Activated CD8-positive, alpha-beta memory T cell treated with anti-CD3 and anti-CD28 coated beads, Interleukin-2, amount 10 ng/mL, durations not matched to agents 7 days and 5 days (primary cell): ENCODE results near the gene DRAP1. TPM values are rescaled to one million over a fixed set of nuclear protein-coding genes. Genes with fewer than 3 reads are reported as not detected.
A peak's percentile ranks its signal among the peaks of the same experiment; 100 is the strongest.
"Not testable (repeated sequence)": the region's sequence is repeated elsewhere in the genome, so short reads cannot be mapped to it uniquely, and the experiment has no call there.

Source experiments
- ATAC-seq: fragments of 150-1000 bp; cut with Tn5 transposase; one replicate; pipeline ENCODE4 v1.10.0; 2021; ENCODE audit warnings: moderate library complexity
- CTCF ChIA-PET: fragments of 350-600 bp; sonication (Branson Sonifier 250); formaldehyde crosslinking; loops from one replicate; lab custom pipeline; 2021; ENCODE audit warnings: antibody characterized with exemption; lab: Charles Lee
- DNase-seq: peaks from one replicate; pipeline ENCODE4 v3.0.0-alpha.2; 2020
- H3K27ac Mint-ChIP-seq: one replicate; pipeline ENCODE4 v1.8.0; 2021; ENCODE audit warnings: mild to moderate bottlenecking, mixed read lengths
- H3K27me3 Mint-ChIP-seq: one replicate; pipeline ENCODE4 v1.8.0; 2021; ENCODE audit warnings: mixed read lengths
- H3K36me3 Mint-ChIP-seq: one replicate; pipeline ENCODE4 v1.8.0; 2021; ENCODE audit warnings: mild to moderate bottlenecking, mixed read lengths
- H3K4me1 Mint-ChIP-seq: one replicate; pipeline ENCODE4 v1.8.0; 2021; ENCODE audit warnings: mixed read lengths
- H3K4me3 Mint-ChIP-seq: one replicate; pipeline ENCODE4 v1.8.0; 2021; ENCODE audit warnings: mild to moderate bottlenecking, moderate library complexity, mixed read lengths
- H3K9me3 Mint-ChIP-seq: one replicate; pipeline ENCODE4 v1.8.0; 2022; ENCODE audit warnings: low read depth, mixed read lengths
- total RNA-seq, 2 experiments: library from RNA; stranded (reverse); gene quantifications; one replicate each; pipeline ENCODE4 v1.2.3, GENCODE V29; 2021

The DRAP1 gene
- total RNA-seq, 2 experiments from 2014 or later: 192 to 254 TPM

DNA sequence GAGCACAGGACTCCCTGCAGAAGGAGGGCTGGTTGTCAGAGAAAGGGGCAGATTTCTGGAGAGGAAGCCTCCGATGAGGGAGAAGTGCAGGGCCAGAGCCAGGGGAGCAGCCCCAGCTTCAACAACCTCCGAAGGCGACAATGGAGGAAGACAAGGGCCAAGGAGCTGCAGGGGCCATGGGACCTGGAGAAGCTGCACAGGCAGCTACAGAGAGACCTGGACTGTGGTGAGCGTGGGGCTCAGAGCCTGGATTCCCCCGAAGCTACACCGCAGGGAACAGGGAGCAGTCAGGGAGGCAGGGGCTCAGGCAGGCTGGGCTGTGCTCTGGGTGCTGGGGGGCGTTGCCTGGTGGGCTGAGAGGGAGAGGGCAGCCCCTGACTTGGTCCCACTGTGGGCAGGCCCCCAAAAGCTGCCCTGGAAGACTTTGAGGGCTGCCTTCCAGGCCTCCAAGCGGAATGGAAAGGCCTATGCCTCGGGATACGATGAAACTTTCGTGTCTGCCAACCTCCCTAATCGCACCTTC is 28.4 kb downstream of the DRAP1 start:
- CTCF ChIA-PET: interaction anchor here (1.2 kb wide), 2 partner anchors 11 to 47 kb away, joined by 3 read pairs; partner anchors contain the start of gene FOSL1
- Mint-ChIP-seq H3K36me3 (no peaks in the 10 kb centered on the region), H3K27me3 (peaks cover 4% of the 10 kb centered on the region), H3K4me1 (no peaks in the 10 kb centered on the region), H3K9me3 (no peaks in the 10 kb centered on the region), H3K4me3 (no peak overlapping the region), H3K27ac (no peak overlapping the region)
- ATAC-seq: no peak
- no peak for DNase-seq

DNA sequence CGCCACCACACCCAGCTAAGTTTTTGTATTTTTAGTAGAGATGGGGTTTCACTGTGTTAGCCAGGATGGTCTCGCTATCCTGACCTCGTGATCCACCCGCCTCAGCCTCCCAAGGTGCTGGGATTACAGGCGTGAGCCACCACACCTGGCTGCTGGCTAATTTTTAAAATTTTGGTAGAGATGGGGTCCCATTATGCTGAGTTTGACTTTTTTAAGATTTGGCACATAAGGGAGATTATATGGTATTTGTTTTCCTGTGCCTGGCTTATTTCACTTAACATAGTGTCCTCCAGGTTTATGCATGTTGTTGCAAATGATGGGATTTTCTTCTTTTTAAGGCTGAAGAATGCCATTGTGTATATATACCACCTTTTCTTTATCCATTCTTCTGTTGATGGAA is 31.5 kb downstream of the DRAP1 start:
- CTCF ChIA-PET: interaction anchor here (2.3 kb wide), 1 partner anchor 66 kb away, joined by 7 read pairs; no protein-coding TSS in a partner anchor
- not testable (repeated sequence) for H3K9me3 Mint-ChIP-seq, H3K27me3 Mint-ChIP-seq, H3K27ac Mint-ChIP-seq, H3K4me3 Mint-ChIP-seq, H3K36me3 Mint-ChIP-seq, H3K4me1 Mint-ChIP-seq, ATAC-seq, DNase-seq

DNA sequence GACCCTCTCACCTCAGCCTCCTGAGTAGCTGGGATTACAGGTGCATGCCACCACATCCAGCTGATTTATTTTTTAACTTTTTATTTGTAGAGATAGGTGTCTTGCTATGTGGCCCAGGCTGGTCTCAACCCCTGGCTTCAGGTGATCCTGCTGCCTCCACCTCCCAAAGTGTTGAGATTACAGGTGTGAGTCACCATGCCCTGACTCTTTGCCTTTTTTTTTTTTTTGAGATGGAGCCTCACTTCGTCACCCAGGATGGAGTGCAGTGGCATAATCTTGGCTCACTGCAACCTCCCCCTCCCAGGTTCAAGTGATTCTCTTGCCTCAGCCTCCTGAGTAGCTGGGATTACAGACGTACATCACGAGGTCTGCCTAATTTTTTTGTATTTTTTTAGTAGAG is 32.4 kb downstream of the DRAP1 start:
- not testable (repeated sequence) for H3K27me3 Mint-ChIP-seq, H3K4me3 Mint-ChIP-seq, DNase-seq, H3K4me1 Mint-ChIP-seq, H3K27ac Mint-ChIP-seq, H3K36me3 Mint-ChIP-seq, H3K9me3 Mint-ChIP-seq, ATAC-seq
- CTCF ChIA-PET: interaction anchor here (0.8 to 2.3 kb wide), 3 partner anchors 16 to 67 kb away, joined by 3 to 7 read pairs (median 3); partner anchors contain the start of gene FIBP

DNA sequence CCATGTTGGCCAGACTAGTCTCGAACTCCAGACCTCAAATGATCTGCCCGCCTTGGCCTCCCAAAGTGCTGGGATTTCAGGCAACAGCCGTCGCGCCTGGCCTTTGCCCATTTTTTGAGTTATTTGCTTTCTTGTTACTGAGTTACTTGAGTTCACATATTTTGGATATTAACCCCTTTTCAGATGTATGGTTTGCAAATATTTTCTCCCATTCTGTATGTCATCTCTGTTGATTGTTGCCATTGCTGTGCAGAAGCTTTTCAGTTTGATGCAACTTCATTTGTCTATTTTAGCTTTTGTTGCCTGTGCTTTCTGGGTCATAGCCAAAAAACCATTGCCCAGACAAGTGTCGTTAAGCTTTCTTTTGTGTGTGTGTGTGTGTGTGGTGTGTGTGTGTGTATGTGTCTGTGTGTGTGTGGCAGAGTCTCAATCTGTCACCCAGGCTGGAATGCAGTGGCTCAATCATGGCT is 32.9 kb downstream of the DRAP1 start:
- no peak for ATAC-seq
- no peak overlapping the region for H3K27ac Mint-ChIP-seq
- H3K27me3 Mint-ChIP-seq: peaks cover 4% of the 10 kb centered on the region
- H3K4me1 Mint-ChIP-seq: peaks cover 9% of the 10 kb centered on the region
- no peak for DNase-seq
- CTCF ChIA-PET: interaction anchor here (1.2 to 2.3 kb wide), 3 partner anchors 16 to 67 kb away, joined by 3 to 7 read pairs (median 3); partner anchors contain the start of gene FIBP
- no peaks in the 10 kb centered on the region for H3K9me3 Mint-ChIP-seq
- H3K4me3 Mint-ChIP-seq: no peak overlapping the region
- no peaks in the 10 kb centered on the region for H3K36me3 Mint-ChIP-seq

DNA sequence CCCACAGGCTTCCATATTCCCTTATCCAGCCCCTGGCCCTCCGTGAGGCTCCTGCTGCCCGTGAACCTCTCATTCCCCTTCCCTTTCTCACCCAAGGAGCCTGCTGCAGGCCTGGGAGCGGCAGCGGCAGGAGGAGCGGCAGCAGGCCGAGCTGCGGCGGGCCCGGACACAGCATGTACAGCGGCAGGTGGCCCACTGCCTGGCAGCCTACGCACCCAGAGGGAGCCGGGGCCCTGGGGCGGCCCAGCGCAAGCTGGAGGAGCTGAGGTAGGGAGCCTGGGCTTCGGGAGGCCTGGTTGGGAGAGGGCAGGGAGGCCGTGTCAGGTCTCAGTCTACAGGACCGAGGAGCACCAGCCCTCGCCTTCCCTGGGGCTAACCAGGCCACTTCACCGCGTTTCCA is 34.2 kb downstream of the DRAP1 start:
- Mint-ChIP-seq H3K4me1 (peaks cover 16% of the 10 kb centered on the region), H3K4me3 (no peak overlapping the region), H3K36me3 (no peaks in the 10 kb centered on the region), H3K9me3 (no peaks in the 10 kb centered on the region), H3K27ac (no peak overlapping the region), H3K27me3 (peaks cover 4% of the 10 kb centered on the region)
- no peak for DNase-seq
- CTCF ChIA-PET: interaction anchor here (0.7 kb wide), 1 partner anchor 144 kb away, joined by 3 read pairs; no protein-coding TSS in a partner anchor
- ATAC-seq: no peak

DNA sequence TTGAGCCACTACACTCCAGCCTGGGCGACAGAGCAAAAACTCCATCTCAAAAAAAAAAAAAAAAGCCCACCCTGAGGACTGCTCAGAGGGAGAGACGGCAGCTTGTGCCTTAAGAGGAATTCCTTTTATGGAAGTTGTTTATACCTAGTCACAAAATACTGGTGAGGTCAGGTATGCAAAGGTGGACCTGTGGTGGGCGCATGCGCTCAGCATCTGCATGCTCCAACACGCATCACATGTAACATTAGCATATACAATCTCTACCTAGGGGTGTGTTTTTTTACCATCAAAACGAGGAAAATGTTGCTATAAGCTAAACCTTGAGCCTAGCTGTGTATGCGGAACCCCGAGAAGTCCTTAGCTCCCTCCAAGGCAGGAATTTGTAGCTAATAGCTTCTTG is 35.5 kb downstream of the DRAP1 start:
- ATAC-seq: no peak
- H3K36me3 Mint-ChIP-seq: no peaks in the 10 kb centered on the region
- peaks cover 16% of the 10 kb centered on the region for H3K4me1 Mint-ChIP-seq
- CTCF ChIA-PET: interaction anchor here (0.7 to 2.9 kb wide), 4 partner anchors 10 to 114 kb away, joined by 3 to 10 read pairs (median 4); no protein-coding TSS in a partner anchor
- H3K27me3 Mint-ChIP-seq: peaks cover 4% of the 10 kb centered on the region
- no peak overlapping the region for H3K4me3 Mint-ChIP-seq
- no peaks in the 10 kb centered on the region for H3K9me3 Mint-ChIP-seq
- no peak for DNase-seq
- H3K27ac Mint-ChIP-seq: no peak overlapping the region

DNA sequence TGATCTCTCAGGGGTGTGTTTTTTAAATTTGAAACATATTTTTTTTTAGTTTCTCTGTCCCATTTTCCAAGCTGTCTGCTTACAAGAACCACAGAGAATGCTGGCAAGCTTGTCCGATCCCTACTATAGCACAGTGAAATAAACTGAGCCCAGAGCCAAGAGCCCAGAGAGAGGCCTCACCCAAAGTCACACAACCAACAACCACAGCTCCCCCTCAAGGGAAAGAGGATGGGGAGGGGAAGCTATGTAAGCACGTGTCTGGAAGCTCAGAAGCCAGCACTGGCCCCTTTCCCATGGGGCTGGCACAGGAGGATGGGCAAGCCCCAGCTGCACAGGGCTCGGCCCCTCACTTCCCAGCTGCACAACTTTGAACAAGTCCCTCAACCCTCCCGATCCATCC is 39.1 kb downstream of the DRAP1 start:
- no peak overlapping the region for H3K27ac Mint-ChIP-seq
- no peak for ATAC-seq
- CTCF ChIA-PET: interaction anchor here (1.0 to 2.3 kb wide), 4 partner anchors 12 to 74 kb away, joined by 3 to 8 read pairs (median 6); partner anchors contain the start of gene FIBP
- peaks cover 5% of the 10 kb centered on the region for H3K36me3 Mint-ChIP-seq
- no peak for DNase-seq
- no peak overlapping the region for H3K4me3 Mint-ChIP-seq
- H3K9me3 Mint-ChIP-seq: no peaks in the 10 kb centered on the region
- H3K27me3 Mint-ChIP-seq: no peaks in the 10 kb centered on the region
- peaks cover 35% of the 10 kb centered on the region for H3K4me1 Mint-ChIP-seq

DNA sequence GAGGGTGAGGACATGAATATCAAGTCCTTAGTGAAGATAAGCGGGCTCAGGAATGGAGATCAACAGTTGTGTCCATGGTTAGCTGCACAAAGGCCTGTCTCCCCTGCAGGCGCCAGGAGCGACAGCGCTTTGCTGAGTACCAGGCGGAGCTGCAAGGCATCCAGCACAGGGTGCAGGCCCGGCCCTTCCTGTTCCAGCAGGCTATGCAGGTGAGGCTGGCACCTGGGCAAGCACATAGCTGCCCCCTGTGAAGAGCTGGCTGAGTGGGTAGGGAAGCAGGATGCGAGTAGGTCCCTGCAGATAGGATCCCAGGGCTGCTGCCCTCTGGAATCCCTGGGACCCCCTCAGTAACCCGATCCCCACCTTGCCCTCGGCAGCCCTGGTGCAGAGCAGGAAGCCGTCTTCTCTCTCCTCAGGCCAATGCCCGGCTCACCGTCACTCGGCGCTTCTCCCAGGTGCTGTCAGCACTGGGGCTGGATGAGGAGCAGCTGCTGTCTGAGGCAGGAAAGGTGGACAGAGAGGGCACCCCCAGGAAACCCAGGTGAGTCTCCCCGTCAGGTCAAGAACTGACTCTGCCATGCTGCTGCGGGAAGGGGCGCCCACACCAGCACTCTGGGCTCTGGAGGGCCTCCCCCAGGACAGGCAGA is 39.7 kb downstream of the DRAP1 start:
- ATAC-seq (no peak), DNase-seq (no peak)
- Mint-ChIP-seq H3K4me1 (peaks cover 40% of the 10 kb centered on the region), H3K9me3 (no peaks in the 10 kb centered on the region), H3K27me3 (no peaks in the 10 kb centered on the region), H3K36me3 (peaks cover 5% of the 10 kb centered on the region), H3K4me3 (no peak overlapping the region), H3K27ac (peak overlapping the region; percentile 11)
- CTCF ChIA-PET: interaction anchor here (1.0 to 2.3 kb wide), 4 partner anchors 13 to 74 kb away, joined by 3 to 8 read pairs (median 6); partner anchors contain the start of gene FIBP

DNA sequence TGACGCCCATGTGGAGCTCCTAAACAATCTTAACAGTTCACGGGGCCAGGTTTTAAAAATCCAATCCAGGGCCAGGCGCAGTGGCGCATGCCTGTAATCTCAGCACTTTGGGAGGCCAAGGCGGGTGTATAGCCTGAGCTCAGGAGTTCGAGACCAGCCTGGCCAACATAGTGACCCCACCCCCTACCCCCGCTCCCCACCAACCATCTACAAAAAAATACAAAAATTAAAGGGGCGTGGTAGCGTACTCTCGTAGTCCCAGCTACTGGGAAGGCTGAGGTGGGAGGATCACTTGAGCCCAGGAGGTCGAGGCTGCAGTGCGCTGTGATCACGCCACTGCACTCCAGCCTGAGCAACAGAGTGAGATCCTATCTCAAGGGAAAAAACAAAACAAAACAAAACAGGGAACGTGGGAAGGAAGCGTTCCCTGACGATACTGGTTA is 41.6 kb downstream of the DRAP1 start:
- peak; percentile 3 for ATAC-seq
- H3K4me1 Mint-ChIP-seq: peaks cover 44% of the 10 kb centered on the region
- H3K27ac Mint-ChIP-seq: peak overlapping the region; percentile 97
- no peaks in the 10 kb centered on the region for H3K9me3 Mint-ChIP-seq
- no peak for DNase-seq
- no peaks in the 10 kb centered on the region for H3K27me3 Mint-ChIP-seq
- peaks cover 17% of the 10 kb centered on the region for H3K36me3 Mint-ChIP-seq
- peak overlapping the region; percentile 90 for H3K4me3 Mint-ChIP-seq
- CTCF ChIA-PET: interaction anchor here (0.7 to 3.3 kb wide), 6 partner anchors 23 to 250 kb away, joined by 3 to 23 read pairs (median 6); partner anchors contain the start of genes CCDC85B, FIBP and MUS81

DNA sequence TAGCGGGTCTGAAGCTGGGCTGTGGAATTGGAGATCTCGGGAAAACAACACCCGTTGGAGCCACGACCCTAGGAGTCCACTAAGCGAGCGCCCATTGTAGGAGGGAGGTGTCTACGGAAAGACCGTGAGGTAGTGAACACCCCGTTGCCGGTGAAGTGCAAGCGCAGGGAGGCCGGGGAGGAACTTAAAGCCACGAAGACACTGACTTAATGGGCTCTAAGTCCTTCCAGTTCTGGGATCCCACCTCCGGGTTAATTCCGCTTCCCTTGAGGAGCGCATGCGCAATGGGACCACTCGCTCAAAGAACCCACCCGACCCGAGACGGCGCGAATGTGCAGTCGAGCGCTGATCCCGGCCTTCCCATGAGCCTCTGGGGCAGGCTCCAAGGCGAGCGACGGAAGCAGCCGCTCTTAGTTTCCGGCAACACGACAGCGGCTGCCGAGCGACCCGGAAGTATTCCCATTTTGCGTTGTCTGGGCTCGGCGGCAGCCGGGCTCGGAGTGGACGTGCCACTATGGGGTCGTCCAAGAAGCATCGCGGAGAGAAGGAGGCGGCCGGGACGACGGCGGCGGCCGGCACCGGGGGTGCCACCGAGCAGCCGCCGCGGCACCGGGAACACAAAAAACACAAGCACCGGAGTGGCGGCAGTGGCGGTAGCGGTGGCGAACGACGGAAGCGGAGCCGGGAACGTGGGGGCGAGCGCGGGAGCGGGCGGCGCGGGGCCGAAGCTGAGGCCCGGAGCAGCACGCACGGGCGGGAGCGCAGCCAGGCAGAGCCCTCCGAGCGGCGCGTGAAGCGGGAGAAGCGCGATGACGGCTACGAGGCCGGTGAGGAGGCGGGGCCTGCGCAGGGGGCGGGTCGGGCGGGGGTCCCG is 42.3 kb downstream of the DRAP1 start, which contains the start of gene SART1:
SART1 (plus strand) TSS at position 468 of the 874 bp plus-strand sequence; CDS start at position 515, 47 bp downstream.
- no peaks in the 10 kb centered on the region for H3K9me3 Mint-ChIP-seq
- peaks cover 20% of the 10 kb centered on the region for H3K36me3 Mint-ChIP-seq
- no peaks in the 10 kb centered on the region for H3K27me3 Mint-ChIP-seq
- DNase-seq: peak; percentile 99
- H3K27ac Mint-ChIP-seq: peak within 1 kb of the TSS; percentile 97
- peak; percentile 95 for ATAC-seq
- peak within 1 kb of the TSS; percentile 90 for H3K4me3 Mint-ChIP-seq
- CTCF ChIA-PET: interaction anchor here (0.9 to 3.3 kb wide), 7 partner anchors 27 to 250 kb away, joined by 3 to 23 read pairs (median 4); partner anchors contain the start of genes CCDC85B, FIBP and MUS81
- H3K4me1 Mint-ChIP-seq: peaks cover 41% of the 10 kb centered on the region

DNA sequence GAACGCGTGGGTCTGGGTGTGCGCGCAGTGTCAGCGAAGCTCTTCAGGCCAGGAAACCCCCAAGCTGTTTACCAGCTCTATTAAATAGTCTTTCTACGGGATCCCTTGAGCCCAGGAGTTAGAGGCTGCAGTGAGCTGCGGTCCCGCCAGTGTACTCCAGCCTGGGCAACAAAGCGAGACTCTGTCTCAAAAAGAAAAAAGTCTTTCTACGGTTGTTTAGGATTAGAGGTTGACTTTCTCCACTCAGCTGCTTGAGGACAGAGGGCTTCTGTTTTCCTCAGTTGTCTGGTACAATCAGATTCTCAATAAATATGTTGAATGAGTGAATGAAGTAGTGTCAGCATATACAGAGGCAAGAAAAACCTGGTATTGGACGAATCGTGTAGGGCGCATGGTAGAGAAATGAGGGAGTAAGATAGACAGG is 42.9 kb downstream of the DRAP1 start:
- DNase-seq (no peak), ATAC-seq (no peak)
- Mint-ChIP-seq H3K9me3 (no peaks in the 10 kb centered on the region), H3K27ac (peak overlapping the region; percentile 68), H3K4me1 (peaks cover 35% of the 10 kb centered on the region), H3K27me3 (no peaks in the 10 kb centered on the region), H3K36me3 (peaks cover 25% of the 10 kb centered on the region), H3K4me3 (peak overlapping the region; percentile 90)
- CTCF ChIA-PET: interaction anchor here (0.9 to 3.3 kb wide), 6 partner anchors 27 to 251 kb away, joined by 3 to 23 read pairs (median 4); partner anchors contain the start of genes CCDC85B and FIBP

DNA sequence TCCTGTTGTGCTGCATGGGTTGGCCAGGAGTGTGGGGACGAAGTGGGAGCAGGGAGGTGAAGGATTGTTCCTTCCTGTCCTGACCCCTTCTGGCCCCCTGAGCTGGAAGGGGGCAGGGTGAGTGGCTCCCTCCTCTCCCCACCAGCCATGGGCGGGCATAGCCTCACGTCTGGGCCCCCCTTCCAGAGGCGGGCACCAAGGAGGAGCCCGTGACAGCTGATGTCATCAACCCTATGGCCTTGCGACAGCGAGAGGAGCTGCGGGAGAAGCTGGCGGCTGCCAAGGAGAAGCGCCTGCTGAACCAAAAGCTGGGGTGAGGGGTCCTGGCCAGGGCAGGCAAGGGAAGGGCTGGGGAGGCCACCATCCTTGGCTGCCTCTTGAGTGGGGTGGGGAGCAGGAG is 45.7 kb downstream of the DRAP1 start:
- peaks cover 28% of the 10 kb centered on the region for H3K4me1 Mint-ChIP-seq
- no peak overlapping the region for H3K4me3 Mint-ChIP-seq
- CTCF ChIA-PET: interaction anchor here (1.0 to 1.9 kb wide), 2 partner anchors 57 to 80 kb away, joined by 4 read pairs; no protein-coding TSS in a partner anchor
- DNase-seq: no peak
- ATAC-seq: no peak
- H3K36me3 Mint-ChIP-seq: peaks cover 40% of the 10 kb centered on the region
- no peaks in the 10 kb centered on the region for H3K27me3 Mint-ChIP-seq
- no peak overlapping the region for H3K27ac Mint-ChIP-seq
- no peaks in the 10 kb centered on the region for H3K9me3 Mint-ChIP-seq
